ENCODE measurements around the gene EXOSC6. TPM values are rescaled to one million over a fixed set of nuclear protein-coding genes. Genes with fewer than 3 reads are reported as not detected.
A peak's percentile ranks its signal among the peaks of the same experiment; 100 is the strongest.
"Not testable (repeated sequence)": the region's sequence is repeated elsewhere in the genome, so short reads cannot be mapped to it uniquely, and the experiment has no call there.

Gene EXOSC6
- total and polyA plus RNA-seq, 7 donors, result 8.8 to 22.2 (median 17.7) TPM

DNA sequence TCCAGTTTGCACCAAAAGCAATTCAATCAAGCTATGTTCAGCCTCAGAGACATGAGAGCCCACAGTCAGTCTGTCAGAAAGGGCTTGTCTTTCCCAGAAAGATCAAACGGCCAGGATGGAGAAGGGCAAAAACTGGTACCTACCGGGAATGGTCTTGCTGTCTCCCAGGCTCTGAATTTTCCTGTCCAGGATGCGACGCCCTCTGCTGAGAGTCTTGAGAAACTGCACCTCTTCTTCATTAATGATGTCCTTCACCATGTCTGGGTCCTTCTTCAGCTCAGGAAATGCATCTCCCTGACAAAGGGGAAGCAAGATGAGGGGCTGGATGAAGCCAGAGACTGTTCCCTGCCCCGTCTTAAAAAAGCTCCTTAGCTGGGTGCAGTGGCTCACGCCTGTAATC is 15.8 kb upstream of the EXOSC6 start:
- TF ChIP-seq, protein P1, sequence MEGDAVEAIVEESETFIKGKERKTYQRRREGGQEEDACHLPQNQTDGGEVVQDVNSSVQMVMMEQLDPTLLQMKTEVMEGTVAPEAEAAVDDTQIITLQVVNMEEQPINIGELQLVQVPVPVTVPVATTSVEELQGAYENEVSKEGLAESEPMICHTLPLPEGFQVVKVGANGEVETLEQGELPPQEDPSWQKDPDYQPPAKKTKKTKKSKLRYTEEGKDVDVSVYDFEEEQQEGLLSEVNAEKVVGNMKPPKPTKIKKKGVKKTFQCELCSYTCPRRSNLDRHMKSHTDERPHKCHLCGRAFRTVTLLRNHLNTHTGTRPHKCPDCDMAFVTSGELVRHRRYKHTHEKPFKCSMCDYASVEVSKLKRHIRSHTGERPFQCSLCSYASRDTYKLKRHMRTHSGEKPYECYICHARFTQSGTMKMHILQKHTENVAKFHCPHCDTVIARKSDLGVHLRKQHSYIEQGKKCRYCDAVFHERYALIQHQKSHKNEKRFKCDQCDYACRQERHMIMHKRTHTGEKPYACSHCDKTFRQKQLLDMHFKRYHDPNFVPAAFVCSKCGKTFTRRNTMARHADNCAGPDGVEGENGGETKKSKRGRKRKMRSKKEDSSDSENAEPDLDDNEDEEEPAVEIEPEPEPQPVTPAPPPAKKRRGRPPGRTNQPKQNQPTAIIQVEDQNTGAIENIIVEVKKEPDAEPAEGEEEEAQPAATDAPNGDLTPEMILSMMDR (IDR thresholded peaks at IDR 0.05), result peak; percentile 47
- Histone ChIP-seq H3K9me3 (no peaks in the 10 kb centered on the region), H3K36me3 (ENCODE audit: insufficient read depth in 1 of 2, low read depth in 1 of 2) (peaks cover 24 to 100% of the 10 kb centered on the region in 2 donors), H3K27me3 (ENCODE audit: insufficient read depth in 3 of 3, low read length in 2 of 3) (no peaks in the 10 kb centered on the region), H3K4me3 (no peak overlapping the region), H3K4me1 (no peaks in the 10 kb centered on the region), H3K27ac (no peak overlapping the region)
- ATAC-seq, result peak in 1 of 4 donors; percentile 47
- WGBS, 3 donors, result 55 to 60% (median 57%) methylated on average over 6 of the region's 6 CpGs
- DNase-seq, result peak in 1 of 2 donors; percentile 26
- intact Hi-C loops (cut with DNase I), result loop anchor here in 1 of 2 donors (10.0 kb wide), 1 partner anchor 113 kb away; no protein-coding TSS in a partner anchor

DNA sequence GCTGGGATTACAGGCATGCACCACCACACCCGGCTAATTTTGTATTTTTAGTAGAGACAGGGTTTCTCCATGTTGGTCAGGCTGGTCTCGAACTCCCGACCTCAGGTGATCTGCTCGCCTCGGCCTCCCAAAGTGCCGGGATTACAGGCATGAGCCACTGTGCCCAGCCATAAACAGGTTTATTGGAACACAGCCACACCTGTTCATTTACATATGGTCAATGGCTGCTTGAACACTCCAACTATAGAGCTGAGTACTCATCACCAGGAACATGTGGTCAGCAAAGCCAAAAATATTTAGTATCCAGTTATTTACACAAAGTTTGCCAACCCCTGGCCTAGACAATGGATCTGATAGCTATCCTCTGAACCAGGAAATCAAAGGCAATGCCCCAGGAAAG is 8.2 kb upstream of the EXOSC6 start:
- DNase-seq; H3K27me3 ChIP-seq (ENCODE audit: insufficient read depth in 3 of 3, low read length in 2 of 3); H3K4me1 ChIP-seq; ATAC-seq; H3K4me3 ChIP-seq; H3K27ac ChIP-seq; H3K9me3 ChIP-seq: not testable (repeated sequence)
- intact Hi-C loops (cut with DNase I), result loop anchor here in 1 of 2 donors (10.0 kb wide), 1 partner anchor 105 kb away; no protein-coding TSS in a partner anchor
- WGBS, 3 donors, result 86 to 92% (median 91%) methylated on average over 3 to 5 of the region's 6 CpGs
- peaks cover 13 to 100% of the 10 kb centered on the region in 2 donors for H3K36me3 ChIP-seq (ENCODE audit: insufficient read depth in 1 of 2, low read depth in 1 of 2)

DNA sequence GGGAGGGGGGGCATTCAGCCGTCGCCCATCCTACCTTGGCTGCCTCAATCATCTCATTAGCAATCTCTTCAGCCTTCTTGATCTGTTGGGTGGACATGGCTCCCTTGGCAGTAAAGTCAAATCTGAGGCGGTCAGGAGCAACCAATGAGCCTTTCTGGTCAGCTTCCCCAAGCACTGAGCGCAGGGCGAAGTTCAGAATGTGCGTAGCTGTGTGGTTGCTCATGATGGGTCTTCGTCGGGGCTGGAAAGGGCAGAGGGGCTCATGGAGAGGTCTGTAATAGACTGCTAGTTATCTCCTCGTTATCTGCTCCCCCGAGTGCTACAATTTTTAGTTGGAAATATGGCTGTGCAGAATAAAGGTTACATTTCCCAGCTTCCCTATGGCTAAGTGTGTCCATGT is 7.2 kb upstream of the EXOSC6 start:
- TF ChIP-seq, protein P1 (IDR thresholded peaks at IDR 0.05), result no peak
- no peaks in the 10 kb centered on the region for H3K9me3 ChIP-seq
- WGBS, 3 donors, result 95 to 99% (median 96%) methylated on average over 10 of the region's 10 CpGs
- DNase-seq (no peak), ATAC-seq (no peak)
- no peaks in the 10 kb centered on the region for H3K4me1 ChIP-seq
- H3K27ac ChIP-seq, result no peak overlapping the region
- no peak overlapping the region for H3K4me3 ChIP-seq
- intact Hi-C loops (cut with DNase I), result no loop called here
- no peaks in the 10 kb centered on the region for H3K27me3 ChIP-seq (ENCODE audit: insufficient read depth in 3 of 3, low read length in 2 of 3)
- H3K36me3 ChIP-seq (ENCODE audit: insufficient read depth in 1 of 2, low read depth in 1 of 2), result peaks cover 9 to 100% of the 10 kb centered on the region in 2 donors

DNA sequence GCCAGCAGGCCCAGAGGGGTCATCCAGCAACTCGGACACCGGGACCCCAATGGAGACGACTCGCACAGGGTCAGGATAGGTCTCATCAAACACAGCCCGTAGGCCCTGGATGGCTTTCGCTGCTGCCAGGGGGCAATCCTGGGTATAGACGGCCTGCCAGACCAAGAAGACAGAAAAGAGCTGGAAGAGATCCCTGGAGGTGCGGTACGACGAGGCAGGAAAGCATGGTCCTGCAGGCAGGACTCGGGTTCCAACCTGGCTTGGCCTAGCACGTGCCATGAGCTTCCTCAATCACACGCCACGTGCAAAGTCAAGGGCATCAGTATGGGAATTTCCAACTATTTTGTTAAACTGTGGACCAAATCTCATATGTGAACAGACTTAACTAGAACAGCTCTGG is 6.3 kb upstream of the EXOSC6 start:
- DNase-seq (no peak), ATAC-seq (no peak)
- intact Hi-C loops (cut with DNase I), result no loop called here
- H3K4me1 ChIP-seq, result no peaks in the 10 kb centered on the region
- H3K9me3 ChIP-seq, result no peaks in the 10 kb centered on the region
- no peaks in the 10 kb centered on the region for H3K27me3 ChIP-seq (ENCODE audit: insufficient read depth in 3 of 3, low read length in 2 of 3)
- TF ChIP-seq, protein P1 (IDR thresholded peaks at IDR 0.05), result no peak
- peaks cover 14 to 100% of the 10 kb centered on the region in 2 donors for H3K36me3 ChIP-seq (ENCODE audit: insufficient read depth in 1 of 2, low read depth in 1 of 2)
- WGBS, 3 donors, result 91 to 95% (median 92%) methylated on average over 14 of the region's 14 CpGs
- H3K27ac ChIP-seq, result no peak overlapping the region
- H3K4me3 ChIP-seq, result no peak overlapping the region

DNA sequence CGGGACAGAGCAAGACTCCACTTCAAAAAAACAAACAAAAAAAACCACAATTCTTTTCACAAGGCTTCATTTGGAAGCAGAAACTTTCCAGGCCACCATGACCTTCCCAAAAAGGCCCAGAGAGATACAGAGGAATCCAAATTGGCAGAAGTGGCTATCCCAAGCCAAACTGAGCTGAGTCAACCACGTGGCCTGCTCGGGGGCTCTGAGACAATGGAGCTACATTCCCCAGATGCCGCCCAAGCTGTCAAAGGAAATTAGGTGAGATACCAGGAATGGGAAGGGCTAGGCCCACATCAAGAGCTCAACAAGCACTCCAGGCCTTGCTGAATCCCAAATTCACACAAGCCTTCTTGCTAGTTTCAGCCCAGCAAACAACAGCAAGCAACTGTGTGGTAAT is 5.7 kb upstream of the EXOSC6 start:
- H3K36me3 ChIP-seq (ENCODE audit: insufficient read depth in 1 of 2, low read depth in 1 of 2), result peaks cover 18 to 100% of the 10 kb centered on the region in 2 donors
- no peak overlapping the region for H3K4me3 ChIP-seq
- no peaks in the 10 kb centered on the region for H3K4me1 ChIP-seq
- TF ChIP-seq, protein P1 (IDR thresholded peaks at IDR 0.05), result no peak
- no peaks in the 10 kb centered on the region for H3K27me3 ChIP-seq (ENCODE audit: insufficient read depth in 3 of 3, low read length in 2 of 3)
- DNase-seq (no peak), ATAC-seq (no peak)
- H3K9me3 ChIP-seq, result no peaks in the 10 kb centered on the region
- H3K27ac ChIP-seq, result no peak overlapping the region
- 69 to 83% (median 74%) methylated on average over 4 of the region's 4 CpGs for WGBS, 3 donors
- intact Hi-C loops (cut with DNase I), result no loop called here
